ENCODE results near the gene SLC22A7.

- TF ChIP-seq POLR2AphosphoS5 (IDR thresholded peaks at IDR 0.05) (no peak), CTCF (IDR thresholded peaks at IDR 0.05) (no peak), EP300 (IDR thresholded peaks at IDR 0.05) (no peak), POLR2A (IDR thresholded peaks at IDR 0.05) (no peak)
These were observed 44.7 kb upstream of the SLC22A7 start for GRCh38 chr6:43253401-43253800.

Data from sigmoid colon (tissue), 4 donors.